H1 (cell line): ENCODE measurements around the gene EFHC1. TPM values are rescaled to one million over a fixed set of nuclear protein-coding genes. Genes with fewer than 3 reads are reported as not detected.

ENCODE experiments used
- CTCF ChIA-PET: fragments of 300-600 bp; sonication (Branson Sonifier 250); formaldehyde crosslinking; loops from one replicate; lab custom pipeline; 2021; ENCODE audit not compliant: partially characterized antibody; lab: Charles Lee
- POLR2A ChIA-PET: fragments of 300-600 bp; sonication (Branson Sonifier 250); formaldehyde crosslinking; loops from one replicate; lab custom pipeline; 2021; ENCODE audit warnings: inconsistent platforms; ENCODE audit not compliant: partially characterized antibody; lab: Charles Lee
- DNase-seq, 2 experiments: peaks; one replicate each; pipeline versions ENCODE4 v3.0.0 to v3.0.0-alpha.2; 2010 to 2022; ENCODE audit warnings: low spot score in 2 of 2, low read depth in 1 of 2, mixed read lengths in 1 of 2
- FAIRE-seq: peaks from 2 replicates; lab custom pipeline; 2011; peaks lifted over from hg19 to GRCh38; lab: Jason Lieb, UNC
- H2AFZ ChIP-seq: 2 replicates; pipeline ENCODE4 v1.8.1; 2012; ENCODE audit warnings: low read length, inconsistent platforms
- H2AK5ac ChIP-seq: 2 replicates; pipeline ENCODE4 v1.6.1; 2013; ENCODE audit warnings: low read depth, low read length
- H2BK120ac ChIP-seq: replicated peaks from 2 replicates; pipeline ENCODE3; 2013; ENCODE audit warnings: low read depth, low read length, inconsistent platforms
- H2BK12ac ChIP-seq: 2 replicates; pipeline ENCODE4 v1.6.1; 2013; ENCODE audit warnings: low read depth, low read length
- H2BK15ac ChIP-seq: 2 replicates; pipeline ENCODE4 v1.6.1; 2013; ENCODE audit warnings: low read length
- H2BK20ac ChIP-seq: 2 replicates; pipeline ENCODE4 v1.6.1; 2013; ENCODE audit warnings: low read length
- H2BK5ac ChIP-seq: 2 replicates; pipeline ENCODE4 v1.6.1; 2013; ENCODE audit warnings: low read depth, low read length
- H3K14ac ChIP-seq: 2 replicates; pipeline ENCODE4 v1.6.1; 2013; ENCODE audit warnings: inconsistent platforms; ENCODE audit not compliant: insufficient read length
- H3K18ac ChIP-seq: 2 replicates; pipeline ENCODE4 v1.6.1; 2013; ENCODE audit warnings: low read length; ENCODE audit errors: extremely low read depth
- H3K23ac ChIP-seq: 2 replicates; pipeline ENCODE4 v1.6.1; 2013; ENCODE audit warnings: inconsistent platforms; ENCODE audit not compliant: insufficient read length
- H3K23me2 ChIP-seq: 2 replicates; pipeline ENCODE4 v1.6.1; 2013; ENCODE audit warnings: low read depth, low read length
- H3K27ac ChIP-seq: 2 replicates; pipeline ENCODE4 v1.6.1; 2011; ENCODE audit warnings: low read depth, low read length, inconsistent platforms
- H3K27me3 ChIP-seq, 4 experiments: replicated peaks in 1 of 4; 1 replicate in 1 of 4; 2 replicates in 3 of 4; pipeline versions ENCODE4 v1.6.1 to v1.8.1; 2011 to 2013; ENCODE audit warnings: low read length in 3 of 4, mild to moderate bottlenecking in 3 of 4, inconsistent platforms in 2 of 4, mixed read lengths in 2 of 4, moderate library complexity in 1 of 4; ENCODE audit not compliant: control insufficient read depth in 3 of 4, insufficient read depth in 3 of 4; ENCODE audit errors: extremely low read depth in 1 of 4
- H3K36me3 ChIP-seq, 4 experiments: 2 replicates each; pipeline versions ENCODE4 v1.6.1 to v1.8.1; 2011 to 2013; ENCODE audit warnings: mild to moderate bottlenecking in 4 of 4, low read length in 3 of 4, moderate library complexity in 2 of 4, control low read depth in 1 of 4, inconsistent platforms in 1 of 4; ENCODE audit not compliant: insufficient read depth in 4 of 4, control insufficient read depth in 2 of 4
- H3K4ac ChIP-seq: replicated peaks from 2 replicates; pipeline ENCODE3; 2013; ENCODE audit warnings: low read length, low read depth, mixed read lengths, inconsistent platforms; ENCODE audit not compliant: insufficient read length
- H3K4me1 ChIP-seq, 4 experiments: replicated peaks in 1 of 4; 1 replicate in 1 of 4; 2 replicates in 3 of 4; pipeline versions ENCODE4 v1.6.1 to v1.8.1; 2011 to 2013; ENCODE audit warnings: low read length in 3 of 4, inconsistent platforms in 2 of 4, mixed read lengths in 1 of 4; ENCODE audit not compliant: insufficient read depth in 4 of 4, control insufficient read depth in 3 of 4
- H3K4me2 ChIP-seq, 2 experiments: 2 replicates each; pipeline versions ENCODE4 v1.6.1 to v1.8.1; 2011 to 2013; ENCODE audit warnings: low read depth in 2 of 2, low read length in 2 of 2, control low read depth in 1 of 2, inconsistent platforms in 1 of 2, mild to moderate bottlenecking in 1 of 2; ENCODE audit not compliant: insufficient read depth in 1 of 2
- H3K4me3 ChIP-seq, 4 experiments: fragments of 200-600, 300-600 bp in 1 of 4; sonication (generic), shearing (Covaris generic), sonication (Bioruptor Twin) in 1 of 4; 2 replicates each; pipeline versions ENCODE4 v1.5.1 to v1.8.1; 2011 to 2016; ENCODE audit warnings: low read length in 4 of 4, low read depth in 3 of 4, control low read depth in 2 of 4, inconsistent platforms in 2 of 4, mild to moderate bottlenecking in 2 of 4, mixed read lengths in 1 of 4, moderate library complexity in 1 of 4; ENCODE audit not compliant: insufficient read depth in 2 of 4; ENCODE audit errors: extremely low read depth in 1 of 4
- H3K56ac ChIP-seq: replicated peaks from 2 replicates; pipeline ENCODE3; 2013; ENCODE audit warnings: low read depth, mild to moderate bottlenecking, mixed read lengths, low read length, inconsistent platforms; ENCODE audit not compliant: insufficient read length
- H3K79me1 ChIP-seq: 2 replicates; pipeline ENCODE4 v1.6.1; 2013; ENCODE audit warnings: low read depth, low read length, control low read depth
- H3K79me2 ChIP-seq, 2 experiments: 2 replicates each; pipeline versions ENCODE4 v1.6.1 to v1.8.1; 2012 to 2013; ENCODE audit warnings: low read length in 2 of 2, mild to moderate bottlenecking in 2 of 2, inconsistent platforms in 1 of 2; ENCODE audit not compliant: insufficient read depth in 2 of 2, control insufficient read depth in 1 of 2
- H3K9ac ChIP-seq, 4 experiments: replicated peaks in 1 of 4; 1 replicate in 1 of 4; 2 replicates in 3 of 4; pipeline versions ENCODE4 v1.6.1 to v1.8.1; 2011 to 2013; ENCODE audit warnings: low read depth in 3 of 4, low read length in 3 of 4, control low read depth in 2 of 4, mild to moderate bottlenecking in 2 of 4, moderate library complexity in 2 of 4, inconsistent platforms in 1 of 4; ENCODE audit errors: extremely low read depth in 1 of 4
- H3K9me3 ChIP-seq, 2 experiments: 2 replicates each; pipeline versions ENCODE4 v1.6.1 to v1.8.1; 2012 to 2013; ENCODE audit warnings: mild to moderate bottlenecking in 2 of 2, moderate library complexity in 2 of 2, control low read depth in 1 of 2, inconsistent platforms in 1 of 2, low read depth in 1 of 2, low read length in 1 of 2, mixed read lengths in 1 of 2; ENCODE audit not compliant: insufficient read depth in 2 of 2
- H4K20me1 ChIP-seq, 2 experiments: replicated peaks in 1 of 2; 2 replicates each; pipeline versions ENCODE3 to v1.8.1; 2011 to 2013; ENCODE audit warnings: inconsistent platforms in 2 of 2, low read length in 2 of 2, mild to moderate bottlenecking in 1 of 2; ENCODE audit not compliant: insufficient read depth in 2 of 2, control insufficient read depth in 1 of 2
- H4K5ac ChIP-seq: 2 replicates; pipeline ENCODE4 v1.6.1; 2013; ENCODE audit warnings: low read length, low read depth, mixed read lengths, inconsistent platforms; ENCODE audit not compliant: insufficient read length
- H4K8ac ChIP-seq: 2 replicates; pipeline ENCODE4 v1.8.0; 2013; ENCODE audit warnings: mild to moderate bottlenecking, moderate library complexity, low read length, inconsistent platforms; ENCODE audit not compliant: insufficient read depth; ENCODE audit errors: extremely low read depth
- H4K91ac ChIP-seq: replicated peaks from 2 replicates; pipeline ENCODE3; 2013; ENCODE audit warnings: low read length, mixed read lengths, inconsistent platforms; ENCODE audit not compliant: insufficient read length
- CREB1 ChIP-seq: IDR thresholded peaks from 2 replicates; pipeline ENCODE4 v1.6.1; 2012; ENCODE audit warnings: inconsistent platforms
- EGR1 ChIP-seq: IDR thresholded peaks from 2 replicates; pipeline ENCODE4 v1.6.1; 2011; ENCODE audit warnings: low read depth, low read length, borderline replicate concordance
- JUN ChIP-seq: IDR thresholded peaks from 2 replicates; pipeline ENCODE4 v1.6.1; 2011; ENCODE audit warnings: low read depth, mild to moderate bottlenecking, improper control_type of control experiment, low read length
- TAF1 ChIP-seq: IDR thresholded peaks from 2 replicates; pipeline ENCODE4 v1.6.1; 2011; ENCODE audit warnings: mild to moderate bottlenecking, low read depth, low read length
- TEAD4 ChIP-seq: IDR thresholded peaks from 2 replicates; pipeline ENCODE4 v1.6.1; 2012; ENCODE audit warnings: low read depth, low read length, inconsistent platforms, mixed read lengths
- YY1 ChIP-seq: IDR thresholded peaks from 2 replicates; pipeline ENCODE4 v1.6.1; 2011; ENCODE audit warnings: low read depth, mild to moderate bottlenecking, low read length
- whole genome bisulfite sequencing, 2 experiments: shearing (Covaris generic) in 1 of 2; methylation state at CpG; one replicate each; pipeline versions ENCODE4 v1.1.6 to v1.1.7; 2013 to 2015; ENCODE audit warnings: low lambda C conversion rate in 2 of 2, mixed read lengths in 2 of 2, inconsistent platforms in 1 of 2, low coverage in 1 of 2, missing lambda C conversion rate in 1 of 2; ENCODE audit not compliant: insufficient replicate concordance in 2 of 2, insufficient coverage in 1 of 2, insufficient read length in 1 of 2; ENCODE audit errors: extremely low coverage in 1 of 2, missing lambda C conversion rate in 1 of 2; 5-methylcytosine and 5-hydroxymethylcytosine counted together
- polyA plus RNA-seq, 7 experiments: library from polyadenylated mRNA; depleted of rRNA in 3 of 7; stranded (reverse) in 5 of 7; unstranded in 2 of 7; fragments of >200 nt in 5 of 7; fragments of 200-250 nt in 2 of 7; gene quantifications; 1 replicate in 5 of 7; 2 replicates in 1 of 7; 4 replicates in 1 of 7; pipeline versions ENCODE4 v1.2.1 to v1.2.3, GENCODE V29; 2011 to 2013; ENCODE audit warnings: missing spikeins in 2 of 7, mixed read lengths in 2 of 7
- total RNA-seq: library from RNA; stranded (reverse); fragmentation: NEBNext Ultra II Directional; extraction: Animal tissue kit (Norgen Biotek cat#: 25700); gene quantifications from 2 replicates; pipeline ENCODE4 v1.2.1, GENCODE V29; 2021

Gene EFHC1
- total and polyA plus RNA-seq, 2 of the 8 experiments (the other 6 are each of a cell fraction or from before 2014, with no cell fraction given), result 10.5 to 16.4 TPM

DNA sequence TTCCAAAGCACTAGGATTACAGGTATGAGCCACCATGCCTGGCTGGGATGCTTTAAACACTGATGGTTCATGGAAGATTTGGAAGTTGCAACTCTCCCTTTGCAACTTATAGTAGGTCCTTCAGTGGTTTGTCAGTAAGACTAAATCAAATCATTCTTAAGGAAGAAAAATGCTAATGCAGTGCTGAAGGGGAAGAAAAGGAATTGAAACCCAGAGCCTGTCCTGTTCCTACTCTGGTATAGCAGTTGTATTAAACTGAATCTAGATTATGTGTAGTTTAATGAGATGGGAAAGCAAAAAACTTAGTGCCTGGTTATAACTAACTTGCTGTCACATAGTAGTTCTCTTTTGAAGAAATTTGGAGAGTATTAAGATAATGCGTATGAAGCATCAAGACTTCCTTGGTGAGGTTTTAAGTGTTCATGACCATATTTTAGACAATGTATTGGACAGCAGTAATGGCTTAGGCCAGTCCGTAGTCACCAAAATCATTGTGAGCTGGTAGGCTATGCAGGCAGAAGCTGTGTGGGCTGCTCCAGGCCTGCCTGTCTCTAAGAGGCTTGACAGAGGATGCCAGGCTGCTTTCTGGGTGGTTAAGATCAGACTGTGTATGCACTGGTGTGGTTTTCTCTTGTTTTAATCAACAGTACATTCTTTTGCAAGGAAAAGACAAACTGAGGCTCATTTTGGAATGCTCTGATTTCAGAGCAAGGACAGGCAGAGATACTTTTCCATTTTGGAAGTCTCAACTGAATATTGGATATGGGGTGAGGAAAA lies 44.2 kb upstream of the EFHC1 start:
- Histone ChIP-seq H3K23ac (no peak overlapping the region), H2BK5ac (no peak overlapping the region), H3K56ac (no peak overlapping the region), H4K20me1 (no peaks in the 10 kb centered on the region), H3K9me3 (no peaks in the 10 kb centered on the region), H3K4ac (no peak overlapping the region), H2AK5ac (no peak overlapping the region), H3K27ac (no peak overlapping the region), H3K4me1 (peaks cover 0 to 2% (median 0%) of the 10 kb centered on the region in 4 experiments; a peak in 1 of 7 replicates), H3K23me2 (no peaks in the 10 kb centered on the region)
- DNase-seq, result no peak
- CTCF ChIA-PET, result interaction anchor here (0.6 to 1.8 kb wide), 6 partner anchors 11 to 259 kb away, joined by 3 to 5 read pairs (median 4); no protein-coding TSS in a partner anchor
- TF ChIP-seq YY1 (no peak), TEAD4 (no peak), CREB1 (no peak), EGR1 (no peak), TAF1 (no peak), JUN (no peak)
- TF ChIP-seq, all 59 proteins: peak for 0
- Histone ChIP-seq H4K8ac (no peak overlapping the region), H3K14ac (no peak overlapping the region), H3K9ac (no peak overlapping the region), H3K79me2 (no peaks in the 10 kb centered on the region), H2BK20ac (no peak overlapping the region), H3K27me3 (no peaks in the 10 kb centered on the region), H2BK15ac (no peak overlapping the region), H2BK120ac (no peak overlapping the region), H3K4me2 (no peak overlapping the region), H3K79me1 (no peaks in the 10 kb centered on the region), H3K18ac (no peak overlapping the region), H3K36me3 (no peaks in the 10 kb centered on the region), H2BK12ac (no peak overlapping the region), H4K5ac (no peak overlapping the region), H4K91ac (no peak overlapping the region), H3K4me3 (no peak overlapping the region), H2AFZ (no peak overlapping the region)
- POLR2A ChIA-PET, result interaction anchor here (0.6 to 2.5 kb wide), 3 partner anchors 91 to 289 kb away, joined by 3 to 6 read pairs (median 3); partner anchors contain the start of gene MCM3
- FAIRE-seq, result no peak
- WGBS, 2 experiments, result 93% methylated on average over 2 of the region's 2 CpGs; no CpG with 5 or more reads in 1 of the 2 experiments
